Liver (tissue), 9 donors: ENCODE data around the gene SLC12A5. TPM values are rescaled to one million over a fixed set of nuclear protein-coding genes. Genes with fewer than 3 reads are reported as not detected.

ENCODE experiments used
- DNase-seq: peaks from one replicate; pipeline ENCODE4 v3.0.0-alpha.2; 2017; ENCODE audit warnings: low spot score
- H3K27ac ChIP-seq, 2 donors: one replicate each; pipeline ENCODE4 v1.7.0; 2013; ENCODE audit warnings: inconsistent platforms in 2 of 2, low read length in 2 of 2, control low read depth in 1 of 2, low read depth in 1 of 2, mild to moderate bottlenecking in 1 of 2
- H3K27me3 ChIP-seq, 4 donors: one replicate each; pipeline versions ENCODE4 v1.6.1 to v1.7.0; 2013; ENCODE audit warnings: low read length in 3 of 4, inconsistent platforms in 1 of 4, mild to moderate bottlenecking in 1 of 4, moderate library complexity in 1 of 4; ENCODE audit not compliant: control insufficient read depth in 4 of 4, insufficient read depth in 4 of 4
- H3K36me3 ChIP-seq, 4 donors: one replicate each; pipeline versions ENCODE4 v1.6.1 to v1.7.0; 2013; ENCODE audit warnings: low read length in 3 of 4, mild to moderate bottlenecking in 3 of 4, low read depth in 1 of 4, moderate library complexity in 1 of 4; ENCODE audit not compliant: control insufficient read depth in 4 of 4, insufficient read depth in 3 of 4
- H3K4me1 ChIP-seq, 4 donors: one replicate each; pipeline versions ENCODE4 v1.6.1 to v1.7.0; 2013; ENCODE audit warnings: low read length in 3 of 4, mild to moderate bottlenecking in 3 of 4, moderate library complexity in 1 of 4; ENCODE audit not compliant: control insufficient read depth in 4 of 4, insufficient read depth in 4 of 4
- H3K4me3 ChIP-seq, 3 donors: one replicate each; pipeline versions ENCODE4 v1.6.1 to v1.7.0; 2013; ENCODE audit warnings: low read length in 3 of 3, control low read depth in 1 of 3, low read depth in 1 of 3, mild to moderate bottlenecking in 1 of 3
- H3K9ac ChIP-seq, 2 donors: one replicate each; pipeline ENCODE4 v1.7.0; 2013; ENCODE audit warnings: low read length in 2 of 2, mild to moderate bottlenecking in 2 of 2, moderate library complexity in 2 of 2, control low read depth in 1 of 2, low read depth in 1 of 2
- H3K9me3 ChIP-seq, 4 donors: one replicate each; pipeline versions ENCODE4 v1.6.1 to v1.7.0; 2013; ENCODE audit warnings: low read length in 3 of 4; ENCODE audit not compliant: control insufficient read depth in 4 of 4
- ATF3 ChIP-seq: IDR thresholded peaks from 2 replicates; pipeline ENCODE4 v1.6.1; 2016; ENCODE audit warnings: antibody characterized with exemption
- EGR1 ChIP-seq, 2 donors: IDR thresholded peaks; 2 replicates each; pipeline ENCODE4 v1.6.1; 2016 to 2018; ENCODE audit warnings: antibody characterized with exemption in 2 of 2, low read depth in 2 of 2
- FOXA1 ChIP-seq: IDR thresholded peaks from 2 replicates; pipeline ENCODE4 v1.6.1; 2016; ENCODE audit warnings: antibody characterized with exemption
- FOXA2 ChIP-seq: IDR thresholded peaks from 2 replicates; pipeline ENCODE4 v1.6.1; 2016; ENCODE audit warnings: antibody characterized with exemption
- GABPA ChIP-seq, 2 donors: IDR thresholded peaks in 1 of 2; conservative IDR thresholded peaks in 1 of 2; 2 replicates each; pipeline ENCODE4 v1.6.1; 2016; ENCODE audit warnings: antibody characterized with exemption in 2 of 2, mild to moderate bottlenecking in 1 of 2, moderate library complexity in 1 of 2
- HNF4A ChIP-seq, 2 donors: conservative IDR thresholded peaks; 2 replicates each; pipeline ENCODE4 v1.6.1; 2016; ENCODE audit warnings: antibody characterized with exemption in 2 of 2, mild to moderate bottlenecking in 2 of 2
- HNF4G ChIP-seq: IDR thresholded peaks from 2 replicates; pipeline ENCODE4 v1.6.1; 2016; ENCODE audit warnings: antibody characterized with exemption
- JUND ChIP-seq, 2 donors: IDR thresholded peaks; 2 replicates each; pipeline ENCODE4 v1.6.1; 2016; ENCODE audit warnings: antibody characterized with exemption in 2 of 2
- MAX ChIP-seq: IDR thresholded peaks from 2 replicates; pipeline ENCODE4 v1.6.1; 2016; ENCODE audit warnings: antibody characterized with exemption
- NR2F2 ChIP-seq: IDR thresholded peaks from 2 replicates; pipeline ENCODE4 v1.6.1; 2016; ENCODE audit warnings: antibody characterized with exemption
- RAD21 ChIP-seq, 2 donors: IDR thresholded peaks; 2 replicates each; pipeline ENCODE4 v1.6.1; 2016; ENCODE audit warnings: antibody characterized with exemption in 2 of 2, mild to moderate bottlenecking in 2 of 2
- RXRA ChIP-seq, 2 donors: IDR thresholded peaks; 2 replicates each; pipeline ENCODE4 v1.6.1; 2017 to 2018; ENCODE audit warnings: antibody characterized with exemption in 2 of 2, mild to moderate bottlenecking in 1 of 2
- SP1 ChIP-seq: IDR thresholded peaks from 2 replicates; pipeline ENCODE4 v1.6.1; 2018; ENCODE audit warnings: antibody characterized with exemption, mild to moderate bottlenecking
- YY1 ChIP-seq: IDR thresholded peaks from 2 replicates; pipeline ENCODE4 v1.6.1; 2016; ENCODE audit warnings: antibody characterized with exemption, mild to moderate bottlenecking
- WGBS: extraction: QIAGEN DNeasy Blood & Tissue Kit; methylation state at CpG from one replicate; pipeline ENCODE4 v1.1.7; 2013; 5-methylcytosine and 5-hydroxymethylcytosine counted together
- polyA plus RNA-seq, 2 donors: library from polyadenylated mRNA; stranded (reverse) in 1 of 2; unstranded in 1 of 2; fragments of 200-250 nt in 1 of 2; fragments of >200 nt in 1 of 2; fragmentation: Nextera tagmentation in 1 of 2; extraction: Ambion mirVana in 1 of 2; gene quantifications; one replicate each; pipeline versions ENCODE4 v1.2.1 to v1.2.3, GENCODE V29; 2013 to 2015
- total RNA-seq, 2 donors: library from RNA; depleted of rRNA; stranded (reverse); fragments of >200 nt; gene quantifications; one replicate each; pipeline ENCODE4 v1.2.3, GENCODE V29; 2014
- TF ChIP-seq, protein P1 (sequence below): IDR thresholded peaks from 2 replicates; pipeline ENCODE4 v1.6.1; 2016; ENCODE audit warnings: antibody characterized with exemption, mild to moderate bottlenecking
- TF ChIP-seq, protein P2 (sequence below): IDR thresholded peaks from 2 replicates; pipeline ENCODE4 v1.6.1; 2016; ENCODE audit warnings: antibody characterized with exemption
- TF ChIP-seq, protein P3 (sequence below): fragments of 150-350 bp; IDR thresholded peaks from 2 replicates; pipeline ENCODE4 v1.5.1; 2017; ENCODE audit warnings: improper control_type of control experiment, low read depth, low read length; ENCODE audit not compliant: missing input control
- donor health status: healthy.
- donor health status: healthy.
- donor health status: healthy.
- donor health status: healthy.
- donor health status: healthy.

SLC12A5 gene
- total and polyA plus RNA-seq, 4 donors = 0.33 to 1.5 TPM; not detected in 2

DNA sequence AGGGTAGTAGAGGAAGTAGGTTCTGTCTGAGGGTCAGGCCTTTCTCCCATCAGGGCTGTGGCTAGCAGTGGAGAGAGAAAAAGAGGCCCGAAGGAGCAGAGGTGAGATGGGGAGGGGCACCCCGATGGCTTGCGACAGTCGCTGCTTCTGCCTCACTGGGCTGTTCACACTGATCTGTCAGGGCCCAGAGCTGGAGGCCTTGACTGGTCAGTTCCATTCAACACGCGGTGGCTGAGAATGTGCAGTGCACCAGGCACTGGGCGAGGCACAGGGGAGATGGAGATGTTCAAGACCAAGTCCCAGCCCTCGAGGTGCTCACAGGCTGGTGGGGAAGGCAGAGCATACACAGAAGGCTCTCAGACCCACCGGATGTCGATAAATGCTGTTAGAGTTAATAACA is 21.4 kb downstream of the SLC12A5 start:
- no peak overlapping the region for H3K27ac ChIP-seq
- H3K9ac ChIP-seq = no peak overlapping the region
- H3K4me1 ChIP-seq = no peaks in the 10 kb centered on the region
- no peaks in the 10 kb centered on the region for H3K27me3 ChIP-seq
- TF ChIP-seq, protein P1, sequence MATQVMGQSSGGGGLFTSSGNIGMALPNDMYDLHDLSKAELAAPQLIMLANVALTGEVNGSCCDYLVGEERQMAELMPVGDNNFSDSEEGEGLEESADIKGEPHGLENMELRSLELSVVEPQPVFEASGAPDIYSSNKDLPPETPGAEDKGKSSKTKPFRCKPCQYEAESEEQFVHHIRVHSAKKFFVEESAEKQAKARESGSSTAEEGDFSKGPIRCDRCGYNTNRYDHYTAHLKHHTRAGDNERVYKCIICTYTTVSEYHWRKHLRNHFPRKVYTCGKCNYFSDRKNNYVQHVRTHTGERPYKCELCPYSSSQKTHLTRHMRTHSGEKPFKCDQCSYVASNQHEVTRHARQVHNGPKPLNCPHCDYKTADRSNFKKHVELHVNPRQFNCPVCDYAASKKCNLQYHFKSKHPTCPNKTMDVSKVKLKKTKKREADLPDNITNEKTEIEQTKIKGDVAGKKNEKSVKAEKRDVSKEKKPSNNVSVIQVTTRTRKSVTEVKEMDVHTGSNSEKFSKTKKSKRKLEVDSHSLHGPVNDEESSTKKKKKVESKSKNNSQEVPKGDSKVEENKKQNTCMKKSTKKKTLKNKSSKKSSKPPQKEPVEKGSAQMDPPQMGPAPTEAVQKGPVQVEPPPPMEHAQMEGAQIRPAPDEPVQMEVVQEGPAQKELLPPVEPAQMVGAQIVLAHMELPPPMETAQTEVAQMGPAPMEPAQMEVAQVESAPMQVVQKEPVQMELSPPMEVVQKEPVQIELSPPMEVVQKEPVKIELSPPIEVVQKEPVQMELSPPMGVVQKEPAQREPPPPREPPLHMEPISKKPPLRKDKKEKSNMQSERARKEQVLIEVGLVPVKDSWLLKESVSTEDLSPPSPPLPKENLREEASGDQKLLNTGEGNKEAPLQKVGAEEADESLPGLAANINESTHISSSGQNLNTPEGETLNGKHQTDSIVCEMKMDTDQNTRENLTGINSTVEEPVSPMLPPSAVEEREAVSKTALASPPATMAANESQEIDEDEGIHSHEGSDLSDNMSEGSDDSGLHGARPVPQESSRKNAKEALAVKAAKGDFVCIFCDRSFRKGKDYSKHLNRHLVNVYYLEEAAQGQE = no peak
- TF ChIP-seq HNF4A (conservative IDR thresholded peaks at IDR 0.05) (no peak), ATF3 (no peak), NR2F2 (no peak), JUND (IDR thresholded peaks at IDR 0.05) (no peak), RAD21 (IDR thresholded peaks at IDR 0.05) (no peak), EGR1 (IDR thresholded peaks at IDR 0.05; ENCODE audit: low read depth in 2 of 2) (no peak), FOXA2 (no peak), MAX (no peak), GABPA (IDR thresholded peaks at IDR 0.05 in 1 of 2, conservative IDR thresholded peaks at IDR 0.05 in 1 of 2) (no peak), YY1 (no peak), HNF4G (no peak), RXRA (IDR thresholded peaks at IDR 0.05) (no peak), FOXA1 (no peak), SP1 (no peak)
- TF ChIP-seq, protein P2, sequence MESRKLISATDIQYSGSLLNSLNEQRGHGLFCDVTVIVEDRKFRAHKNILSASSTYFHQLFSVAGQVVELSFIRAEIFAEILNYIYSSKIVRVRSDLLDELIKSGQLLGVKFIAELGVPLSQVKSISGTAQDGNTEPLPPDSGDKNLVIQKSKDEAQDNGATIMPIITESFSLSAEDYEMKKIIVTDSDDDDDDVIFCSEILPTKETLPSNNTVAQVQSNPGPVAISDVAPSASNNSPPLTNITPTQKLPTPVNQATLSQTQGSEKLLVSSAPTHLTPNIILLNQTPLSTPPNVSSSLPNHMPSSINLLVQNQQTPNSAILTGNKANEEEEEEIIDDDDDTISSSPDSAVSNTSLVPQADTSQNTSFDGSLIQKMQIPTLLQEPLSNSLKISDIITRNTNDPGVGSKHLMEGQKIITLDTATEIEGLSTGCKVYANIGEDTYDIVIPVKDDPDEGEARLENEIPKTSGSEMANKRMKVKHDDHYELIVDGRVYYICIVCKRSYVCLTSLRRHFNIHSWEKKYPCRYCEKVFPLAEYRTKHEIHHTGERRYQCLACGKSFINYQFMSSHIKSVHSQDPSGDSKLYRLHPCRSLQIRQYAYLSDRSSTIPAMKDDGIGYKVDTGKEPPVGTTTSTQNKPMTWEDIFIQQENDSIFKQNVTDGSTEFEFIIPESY = no peak
- no peaks in the 10 kb centered on the region for H3K36me3 ChIP-seq
- no peaks in the 10 kb centered on the region for H3K9me3 ChIP-seq
- no peak for DNase-seq
- 67% methylated on average over 10 of the region's 10 CpGs for WGBS
- H3K4me3 ChIP-seq = no peak overlapping the region

GRCh38 chr20:46050885-46051284 is 21.9 kb downstream of the SLC12A5 start:
- DNase-seq = no peak

More at GRCh38 chr20:46050885-46051284, 21.9 kb downstream of the SLC12A5 start:
- no peaks in the 10 kb centered on the region for H3K9me3 ChIP-seq
- no peak overlapping the region for H3K4me3 ChIP-seq
- H3K9ac ChIP-seq = no peak overlapping the region
- TF ChIP-seq FOXA2 (no peak), HNF4G (no peak), YY1 (no peak), JUND (IDR thresholded peaks at IDR 0.05) (no peak), NR2F2 (no peak), RXRA (IDR thresholded peaks at IDR 0.05) (no peak), MAX (no peak), FOXA1 (no peak), HNF4A (conservative IDR thresholded peaks at IDR 0.05) (no peak), GABPA (IDR thresholded peaks at IDR 0.05 in 1 of 2, conservative IDR thresholded peaks at IDR 0.05 in 1 of 2) (no peak), EGR1 (IDR thresholded peaks at IDR 0.05; ENCODE audit: low read depth in 2 of 2) (no peak)
- TF ChIP-seq, protein P3, sequence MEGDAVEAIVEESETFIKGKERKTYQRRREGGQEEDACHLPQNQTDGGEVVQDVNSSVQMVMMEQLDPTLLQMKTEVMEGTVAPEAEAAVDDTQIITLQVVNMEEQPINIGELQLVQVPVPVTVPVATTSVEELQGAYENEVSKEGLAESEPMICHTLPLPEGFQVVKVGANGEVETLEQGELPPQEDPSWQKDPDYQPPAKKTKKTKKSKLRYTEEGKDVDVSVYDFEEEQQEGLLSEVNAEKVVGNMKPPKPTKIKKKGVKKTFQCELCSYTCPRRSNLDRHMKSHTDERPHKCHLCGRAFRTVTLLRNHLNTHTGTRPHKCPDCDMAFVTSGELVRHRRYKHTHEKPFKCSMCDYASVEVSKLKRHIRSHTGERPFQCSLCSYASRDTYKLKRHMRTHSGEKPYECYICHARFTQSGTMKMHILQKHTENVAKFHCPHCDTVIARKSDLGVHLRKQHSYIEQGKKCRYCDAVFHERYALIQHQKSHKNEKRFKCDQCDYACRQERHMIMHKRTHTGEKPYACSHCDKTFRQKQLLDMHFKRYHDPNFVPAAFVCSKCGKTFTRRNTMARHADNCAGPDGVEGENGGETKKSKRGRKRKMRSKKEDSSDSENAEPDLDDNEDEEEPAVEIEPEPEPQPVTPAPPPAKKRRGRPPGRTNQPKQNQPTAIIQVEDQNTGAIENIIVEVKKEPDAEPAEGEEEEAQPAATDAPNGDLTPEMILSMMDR = no peak
- H3K4me1 ChIP-seq = no peaks in the 10 kb centered on the region
- H3K27me3 ChIP-seq = no peaks in the 10 kb centered on the region
- H3K36me3 ChIP-seq = no peaks in the 10 kb centered on the region
- H3K27ac ChIP-seq = no peak overlapping the region
